VCaP (cell line): ENCODE measurements around the gene HTRA1.

ENCODE experiments used
- H3K27ac ChIP-seq: fragments of 450-650 bp; 2 replicates; pipeline ENCODE4 v1.5.1; 2017
- CTCF ChIP-seq: fragments of 450-650 bp; conservative IDR thresholded peaks from 2 replicates; pipeline ENCODE4 v1.5.1; 2017; ENCODE audit warnings: mild to moderate bottlenecking, moderate library complexity

Gene HTRA1

GRCh38 chr10:122445469-122445868 lies 15.9 kb upstream of the HTRA1 start:
- no peak for TF ChIP-seq CTCF
- H3K27ac ChIP-seq: no peak overlapping the region

GRCh38 chr10:122445904-122446303 lies 15.4 kb upstream of the HTRA1 start:
- no peak for TF ChIP-seq CTCF
- H3K27ac ChIP-seq: no peak overlapping the region

- no peak for TF ChIP-seq CTCF
- no peak overlapping the region for H3K27ac ChIP-seq
These were observed 14.5 kb upstream of the HTRA1 start for GRCh38 chr10:122446668-122447423.

- no peak overlapping the region for H3K27ac ChIP-seq
- TF ChIP-seq CTCF: no peak
These were observed 12.8 kb upstream of the HTRA1 start for GRCh38 chr10:122448600-122448999.

- H3K27ac ChIP-seq: no peak overlapping the region
- TF ChIP-seq CTCF: no peak
These were observed 12.2 kb upstream of the HTRA1 start for GRCh38 chr10:122449153-122449552.

GRCh38 chr10:122450353-122450990 lies 10.9 kb upstream of the HTRA1 start:
- H3K27ac ChIP-seq: no peak overlapping the region
- no peak for TF ChIP-seq CTCF

GRCh38 chr10:122454071-122454470 lies 7.3 kb upstream of the HTRA1 start:
- H3K27ac ChIP-seq: no peak overlapping the region
- no peak for TF ChIP-seq CTCF
